SU-DHL-6 (cell line): ENCODE data around the gene TMEM178A.

ENCODE experiments used
- H2AFZ ChIP-seq: fragments of 200-600 bp; sonication (generic); 2 replicates; pipeline ENCODE4 v1.6.1; 2014; ENCODE audit warnings: low read depth, mild to moderate bottlenecking, moderate library complexity, mixed read lengths, antibody characterized with exemption, low read length; ENCODE audit not compliant: severe bottlenecking
- H3F3A ChIP-seq: fragments of 200-600 bp; shearing (Covaris generic); 2 replicates; pipeline ENCODE4 v1.6.0; 2016; ENCODE audit warnings: antibody characterized with exemption, mild to moderate bottlenecking; ENCODE audit not compliant: insufficient read depth
- H3K27ac ChIP-seq: fragments of 200-600 bp; sonication (generic); 2 replicates; pipeline ENCODE4 v1.5.1; 2016; ENCODE audit warnings: low read depth, mild to moderate bottlenecking, low read length, moderate library complexity, mixed read lengths
- H3K27me3 ChIP-seq: fragments of 200-600 bp; sonication (generic), shearing (Covaris generic); 2 replicates; pipeline ENCODE4 v1.6.0; 2014; ENCODE audit warnings: mild to moderate bottlenecking, low read length
- H3K36me3 ChIP-seq: fragments of 200-600 bp; sonication (generic); 2 replicates; pipeline ENCODE4 v1.6.1; 2014; ENCODE audit warnings: mild to moderate bottlenecking, low read length, mixed read lengths
- H3K4me2 ChIP-seq: fragments of 300-600, 200-600 bp; shearing (Covaris generic), sonication (generic); 2 replicates; pipeline ENCODE4 v1.6.0; 2014; ENCODE audit warnings: low read length, low read depth, mild to moderate bottlenecking; ENCODE audit not compliant: poor library complexity, severe bottlenecking
- H3K4me3 ChIP-seq: fragments of 200-600 bp; sonication (generic); 2 replicates; pipeline ENCODE4 v1.5.1; 2014; ENCODE audit warnings: antibody characterized with exemption, low read length, mild to moderate bottlenecking, mixed read lengths; ENCODE audit not compliant: insufficient read depth, poor library complexity, severe bottlenecking
- H3K79me2 ChIP-seq: fragments of 200-600 bp; sonication (generic); 2 replicates; pipeline ENCODE4 v1.6.1; 2014; ENCODE audit warnings: mild to moderate bottlenecking, low read length, moderate library complexity; ENCODE audit not compliant: insufficient read depth
- H3K9ac ChIP-seq: fragments of 200-600 bp; sonication (generic); 2 replicates; pipeline ENCODE4 v1.7.0; 2014; ENCODE audit warnings: mild to moderate bottlenecking, low read length
- H3K9me2 ChIP-seq: fragments of 200-600 bp; sonication (generic); replicated peaks from 2 replicates; pipeline ENCODE4 v1.6.1; 2014; ENCODE audit warnings: low read length; ENCODE audit not compliant: insufficient read depth
- H3K9me3 ChIP-seq: fragments of 200-600 bp; sonication (generic); 2 replicates; pipeline ENCODE4 v1.6.1; 2014; ENCODE audit warnings: low read length, mixed read lengths; ENCODE audit not compliant: insufficient read depth
- H4K20me1 ChIP-seq: fragments of 200-600 bp; sonication (generic); 2 replicates; pipeline ENCODE4 v1.6.1; 2014; ENCODE audit warnings: low read depth, mild to moderate bottlenecking, antibody characterized with exemption, low read length, moderate library complexity, mixed read lengths
- EZH2phosphoT487 ChIP-seq: fragments of 200-600 bp; sonication (generic), shearing (Covaris generic); conservative IDR thresholded peaks from 2 replicates; pipeline ENCODE4 v1.6.1; 2018; ENCODE audit warnings: mild to moderate bottlenecking, antibody characterized with exemption, low read length, moderate library complexity, mixed read lengths
- TF ChIP-seq, protein P1 (sequence below): fragments of 200-600 bp; sonication (generic); IDR thresholded peaks from one replicate; pipeline ENCODE4 v1.5.1; 2017; ENCODE audit warnings: antibody characterized with exemption, mild to moderate bottlenecking, low read length, moderate library complexity; ENCODE audit not compliant: insufficient read depth, poor library complexity, severe bottlenecking

The TMEM178A gene

DNA sequence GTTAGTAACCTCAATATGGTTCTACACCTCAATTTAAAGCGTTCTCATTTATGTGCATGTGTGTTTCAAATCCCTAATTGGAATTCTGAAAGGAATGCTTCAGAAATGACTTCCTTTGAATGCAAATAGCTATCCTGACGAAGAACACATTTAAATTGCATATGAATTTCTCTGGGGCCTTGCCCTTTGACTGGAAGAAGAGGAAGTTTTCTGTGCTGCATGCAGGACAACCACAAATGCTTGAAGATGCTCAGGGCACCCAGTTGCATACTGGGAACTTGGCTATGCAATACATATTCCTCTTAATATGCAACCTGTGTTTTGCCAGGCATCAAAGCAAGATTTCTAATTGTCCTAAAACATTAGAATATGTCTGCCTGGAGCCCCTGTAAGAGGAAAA lies 55.3 kb downstream of the TMEM178A start:
- no peaks in the 10 kb centered on the region for H4K20me1 ChIP-seq
- no peak overlapping the region for H3K27ac ChIP-seq
- H3K36me3 ChIP-seq = no peaks in the 10 kb centered on the region
- H3K9ac ChIP-seq = no peak overlapping the region
- no peak overlapping the region for H3K4me3 ChIP-seq
- no peaks in the 10 kb centered on the region for H3K79me2 ChIP-seq
- H3K9me2 ChIP-seq = no peaks in the 10 kb centered on the region
- no peaks in the 10 kb centered on the region for H3K27me3 ChIP-seq
- no peak overlapping the region for H2AFZ ChIP-seq
- H3F3A ChIP-seq = no peaks in the 10 kb centered on the region
- TF ChIP-seq EZH2phosphoT487 = no peak
- TF ChIP-seq, protein P1, sequence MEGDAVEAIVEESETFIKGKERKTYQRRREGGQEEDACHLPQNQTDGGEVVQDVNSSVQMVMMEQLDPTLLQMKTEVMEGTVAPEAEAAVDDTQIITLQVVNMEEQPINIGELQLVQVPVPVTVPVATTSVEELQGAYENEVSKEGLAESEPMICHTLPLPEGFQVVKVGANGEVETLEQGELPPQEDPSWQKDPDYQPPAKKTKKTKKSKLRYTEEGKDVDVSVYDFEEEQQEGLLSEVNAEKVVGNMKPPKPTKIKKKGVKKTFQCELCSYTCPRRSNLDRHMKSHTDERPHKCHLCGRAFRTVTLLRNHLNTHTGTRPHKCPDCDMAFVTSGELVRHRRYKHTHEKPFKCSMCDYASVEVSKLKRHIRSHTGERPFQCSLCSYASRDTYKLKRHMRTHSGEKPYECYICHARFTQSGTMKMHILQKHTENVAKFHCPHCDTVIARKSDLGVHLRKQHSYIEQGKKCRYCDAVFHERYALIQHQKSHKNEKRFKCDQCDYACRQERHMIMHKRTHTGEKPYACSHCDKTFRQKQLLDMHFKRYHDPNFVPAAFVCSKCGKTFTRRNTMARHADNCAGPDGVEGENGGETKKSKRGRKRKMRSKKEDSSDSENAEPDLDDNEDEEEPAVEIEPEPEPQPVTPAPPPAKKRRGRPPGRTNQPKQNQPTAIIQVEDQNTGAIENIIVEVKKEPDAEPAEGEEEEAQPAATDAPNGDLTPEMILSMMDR = no peak
- H3K4me2 ChIP-seq = no peak overlapping the region
- H3K9me3 ChIP-seq = no peaks in the 10 kb centered on the region

DNA sequence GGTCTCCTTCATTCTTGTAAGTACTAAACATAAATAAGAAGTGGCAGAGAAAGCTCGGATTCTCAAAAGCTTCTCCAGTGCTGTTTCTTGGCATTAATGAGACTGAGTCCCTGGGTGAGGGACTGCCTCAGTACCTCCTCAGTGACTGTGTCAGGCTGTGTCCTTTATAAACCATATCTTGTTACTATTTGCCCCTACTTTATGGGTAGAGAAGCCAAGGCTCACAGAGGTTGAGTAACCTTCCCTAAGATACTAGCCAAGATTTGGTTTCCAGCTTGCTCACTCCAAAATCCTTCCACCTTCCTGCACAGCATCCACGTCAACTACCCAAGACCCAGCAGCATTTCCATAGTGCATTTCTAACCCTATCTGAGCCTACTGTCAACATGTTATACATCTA lies 57.8 kb downstream of the TMEM178A start:
- no peaks in the 10 kb centered on the region for H3K79me2 ChIP-seq
- no peaks in the 10 kb centered on the region for H3K9me3 ChIP-seq
- no peaks in the 10 kb centered on the region for H3K27me3 ChIP-seq
- H3K27ac ChIP-seq = no peak overlapping the region
- no peak overlapping the region for H3K4me3 ChIP-seq
- TF ChIP-seq, protein P1 = no peak
- TF ChIP-seq EZH2phosphoT487 = no peak
- H4K20me1 ChIP-seq = no peaks in the 10 kb centered on the region
- H3K36me3 ChIP-seq = no peaks in the 10 kb centered on the region
- H2AFZ ChIP-seq = no peak overlapping the region
- H3K9me2 ChIP-seq = no peaks in the 10 kb centered on the region
- H3K9ac ChIP-seq = no peak overlapping the region
- H3K4me2 ChIP-seq = no peak overlapping the region
- H3F3A ChIP-seq = no peaks in the 10 kb centered on the region

DNA sequence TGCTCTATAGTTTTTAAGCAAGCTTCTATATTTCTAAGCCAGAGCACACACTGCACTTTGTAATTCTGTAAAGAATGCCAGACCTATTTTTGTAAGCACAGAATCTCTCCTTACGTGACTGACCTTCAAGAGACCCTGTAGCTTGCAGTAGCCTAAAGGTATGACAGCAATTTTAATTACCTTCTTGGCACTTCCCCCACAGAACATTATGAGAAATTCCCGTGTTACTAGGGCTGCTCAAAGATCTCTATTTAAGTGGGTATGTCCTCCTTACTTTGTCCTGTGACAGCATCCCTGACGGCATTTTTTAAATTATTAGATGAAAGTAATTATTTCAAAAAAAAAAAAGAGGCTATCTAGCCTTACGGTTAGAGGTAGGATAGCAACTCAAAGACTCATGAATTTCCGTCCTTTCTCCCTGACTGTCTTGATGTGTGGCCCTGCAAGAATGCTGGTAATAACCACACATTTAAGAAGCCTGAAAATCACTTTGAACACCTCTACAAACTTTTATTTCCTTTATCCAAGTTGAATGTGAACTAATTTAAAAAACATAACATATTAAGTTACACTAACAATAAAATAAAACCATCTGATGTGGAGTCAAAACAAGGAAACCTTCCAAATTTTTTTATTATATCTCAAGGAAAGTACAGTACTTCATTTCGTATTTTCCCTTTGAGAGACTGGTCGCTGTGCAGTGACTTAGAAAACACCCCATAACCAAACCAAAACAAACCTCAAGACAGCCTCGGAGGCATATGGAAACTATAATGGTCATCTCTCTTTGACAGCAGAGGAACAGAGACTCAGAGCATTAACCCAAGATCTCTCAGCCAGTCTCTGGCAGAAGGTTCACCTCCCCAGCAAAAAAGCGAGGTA lies 58.5 kb downstream of the TMEM178A start:
- Histone ChIP-seq H3K4me3 (no peak overlapping the region), H3K9ac (no peak overlapping the region), H3K36me3 (no peaks in the 10 kb centered on the region), H4K20me1 (no peaks in the 10 kb centered on the region), H3K9me2 (no peaks in the 10 kb centered on the region), H3F3A (no peaks in the 10 kb centered on the region), H3K9me3 (no peaks in the 10 kb centered on the region), H3K79me2 (no peaks in the 10 kb centered on the region), H3K27ac (no peak overlapping the region), H3K4me2 (no peak overlapping the region), H3K27me3 (no peaks in the 10 kb centered on the region), H2AFZ (no peak overlapping the region)
- no peak for TF ChIP-seq EZH2phosphoT487
- TF ChIP-seq, protein P1 = no peak
